Ovary (tissue), 3 donors: ENCODE data around the gene LTK.

Experiments used
- CTCF ChIP-seq, 3 donors: fragments of 450-650 bp in 2 of 3; fragments of 200-600 bp in 1 of 3; IDR thresholded peaks; one replicate each; pipeline versions ENCODE4 v1.5.1 to v1.8.0; 2016 to 2022; ENCODE audit warnings: antibody characterized with exemption in 3 of 3, mild to moderate bottlenecking in 1 of 3
- POLR2A ChIP-seq: fragments of 450-650 bp; IDR thresholded peaks from one replicate; pipeline ENCODE4 v1.6.1; 2017; ENCODE audit warnings: antibody characterized with exemption, mild to moderate bottlenecking, moderate library complexity
- donor health status: DM: no; HTN: no; CAD: no.

GRCh38 chr15:41535544-41535943 is 21.9 kb upstream of the LTK start:
- TF ChIP-seq CTCF (IDR thresholded peaks at IDR 0.05): no peak
- no peak for TF ChIP-seq POLR2A
